Mucosa of descending colon (tissue), 3 donors: ENCODE results near the gene DPF1. TPM values are rescaled to one million over a fixed set of nuclear protein-coding genes. Genes with fewer than 3 reads are reported as not detected.

Experiments used
- ATAC-seq: fragments of 200-7000 bp; cut with Tn5 transposase; one replicate; pipeline ENCODE4 v1.9.1; 2020; ENCODE audit warnings: mild to moderate bottlenecking, moderate library complexity
- DNase-seq, 3 donors: peaks; one replicate each; pipeline ENCODE4 v3.0.0-alpha.2; 2020
- H3K36me3 ChIP-seq: fragments of 200-600 bp; one replicate; pipeline ENCODE4 v1.8.0; 2021; ENCODE audit warnings: low read depth, mild to moderate bottlenecking
- H3K4me1 ChIP-seq: fragments of 200-600 bp; one replicate; pipeline ENCODE4 v1.8.0; 2021; ENCODE audit warnings: low read depth, mild to moderate bottlenecking
- H3K4me3 ChIP-seq: fragments of 200-600 bp; one replicate; pipeline ENCODE4 v1.8.0; 2021; ENCODE audit warnings: mild to moderate bottlenecking
- H3K9me3 ChIP-seq: fragments of 200-600 bp; one replicate; pipeline ENCODE4 v1.8.0; 2021; ENCODE audit warnings: mild to moderate bottlenecking
- CTCF ChIP-seq: fragments of 200-600 bp; IDR thresholded peaks from one replicate; pipeline ENCODE4 v1.8.0; 2022; ENCODE audit warnings: antibody characterized with exemption, mild to moderate bottlenecking
- intact Hi-C, 2 donors: fragments of 100-400 bp; cut with DNase I in 1 of 2; cut with micrococcal nuclease in 1 of 2; formaldehyde crosslinking; loops; one replicate each; pipeline versions ENCODE4 v1.11.0 to v1.11.1; 2022; cut with DNase I, micrococcal nuclease
- total RNA-seq, 3 donors: library from RNA; stranded (reverse); fragmentation: NEBNext Ultra II Directional in 2 of 3; extraction: Animal tissue kit (Norgen Biotek cat#: 25700) in 2 of 3; gene quantifications; one replicate each; pipeline versions ENCODE4 v1.2.1 to v1.2.4, GENCODE V29; 2021 to 2023
- donor health status: DM: no; HTN: no; CAD: no; lungs with moderate emphysema.
- donor health status: DM: no; HTN: no; CAD: no.
- donor health status: DM: no; HTN: yes; CAD: no.

DPF1 gene
- total RNA-seq, 3 donors from 2014 or later: 0.22 TPM; not detected in 2

GRCh38 chr19:38201731-38202130 is 22.3 kb downstream of the DPF1 start:
- TF ChIP-seq CTCF: no peak
- Histone ChIP-seq H3K4me3 (no peak overlapping the region), H3K36me3 (peaks cover 3% of the 10 kb centered on the region), H3K4me1 (no peaks in the 10 kb centered on the region), H3K9me3 (no peaks in the 10 kb centered on the region)
- ATAC-seq: no peak
- intact Hi-C loops: no loop called here
- DNase-seq: no peak

GRCh38 chr19:38199340-38199739 is 24.7 kb downstream of the DPF1 start:
- no peak for ATAC-seq
- Histone ChIP-seq H3K9me3 (no peaks in the 10 kb centered on the region), H3K36me3 (no peaks in the 10 kb centered on the region), H3K4me1 (no peaks in the 10 kb centered on the region), H3K4me3 (no peak overlapping the region)
- no peak for TF ChIP-seq CTCF
- intact Hi-C loops: no loop called here
- DNase-seq: no peak

GRCh38 chr19:38197937-38198704 is 25.9 kb downstream of the DPF1 start:
- H3K4me3 ChIP-seq: no peak overlapping the region
- H3K36me3 ChIP-seq: no peaks in the 10 kb centered on the region
- ATAC-seq: no peak
- H3K9me3 ChIP-seq: no peaks in the 10 kb centered on the region
- TF ChIP-seq CTCF: no peak
- H3K4me1 ChIP-seq: no peaks in the 10 kb centered on the region
- DNase-seq: no peak
- intact Hi-C loops: no loop called here

GRCh38 chr19:38196948-38197656 is 26.9 kb downstream of the DPF1 start:
- Histone ChIP-seq H3K9me3 (no peaks in the 10 kb centered on the region), H3K36me3 (no peaks in the 10 kb centered on the region), H3K4me1 (no peaks in the 10 kb centered on the region), H3K4me3 (no peak overlapping the region)
- no peak for ATAC-seq
- no peak for DNase-seq
- intact Hi-C loops: no loop called here
- TF ChIP-seq CTCF: no peak

GRCh38 chr19:38196245-38196837 is 27.7 kb downstream of the DPF1 start:
- H3K4me1 ChIP-seq: no peaks in the 10 kb centered on the region
- H3K4me3 ChIP-seq: no peak overlapping the region
- no peaks in the 10 kb centered on the region for H3K9me3 ChIP-seq
- H3K36me3 ChIP-seq: no peaks in the 10 kb centered on the region
- DNase-seq (no peak), ATAC-seq (no peak)
- intact Hi-C loops: no loop called here
- no peak for TF ChIP-seq CTCF
